HCT116 (cell line): ENCODE data around the gene ARID1A. TPM values are rescaled to one million over a fixed set of nuclear protein-coding genes. Genes with fewer than 3 reads are reported as not detected.

Source experiments
- ATAC-seq: fragments of 200-7000 bp; cut with Tn5 transposase; 2 replicates; pipeline ENCODE4 v1.9.1; 2020; ENCODE audit warnings: mild to moderate bottlenecking, moderate library complexity
- BruUV-seq: library from RNA; stranded (reverse); fragments of 400-500 nt; replicated peaks from 2 replicates; lab custom pipeline; 2021; lab: Mats Ljungman, UMichigan
- CTCF ChIA-PET: fragments of 300-600 bp; sonication (Branson Sonifier 250); formaldehyde crosslinking; loops from one replicate; lab custom pipeline; 2021; ENCODE audit warnings: antibody characterized with exemption; lab: Charles Lee
- POLR2A ChIA-PET: fragments of 300-600, 350-600 bp; sonication (Branson Sonifier 250); formaldehyde crosslinking; loops from one replicate; lab custom pipeline; 2021; ENCODE audit warnings: antibody characterized with exemption; lab: Charles Lee
- RAD21 ChIA-PET, 2 experiments: fragments of 300-600 bp; sonication (Branson Sonifier 250); formaldehyde crosslinking; loops; one replicate each; lab custom pipeline; 2023; ENCODE audit warnings: low total read pairs in 2 of 2; ENCODE audit not compliant: uncharacterized antibody in 2 of 2, unreplicated experiment in 2 of 2, low non-redundant PET in 1 of 2; lab: Charles Lee
- DNase-seq: peaks from one replicate; pipeline ENCODE4 v3.0.0-alpha.2; 2010; ENCODE audit warnings: low read depth, low spot score
- H2AFZ ChIP-seq: fragments of 200-600 bp; shearing (Covaris generic), sonication (generic); 2 replicates; pipeline ENCODE4 v1.6.1; 2017; ENCODE audit warnings: low read depth, mixed run types, mixed read lengths, antibody characterized with exemption, low read length; ENCODE audit not compliant: poor library complexity, severe bottlenecking
- H3K27ac ChIP-seq: 2 replicates; pipeline ENCODE4 v1.5.1; 2012; ENCODE audit warnings: low read depth, low read length
- H3K27me3 ChIP-seq: fragments of 200-600 bp; sonication (generic); 2 replicates; pipeline ENCODE4 v1.6.1; 2016; ENCODE audit warnings: mixed run types, low read length, mixed read lengths; ENCODE audit not compliant: insufficient read depth
- H3K36me3 ChIP-seq, 2 experiments: fragments of 200-500 bp in 1 of 2; fragments of 200-600 bp in 1 of 2; sonication (Bioruptor generic) in 1 of 2; sonication (generic) in 1 of 2; 2 replicates each; pipeline versions ENCODE4 v1.5.1 to v1.6.1; 2014 to 2016; ENCODE audit warnings: low read length in 2 of 2, inconsistent platforms in 1 of 2, mixed read lengths in 1 of 2, mixed run types in 1 of 2; ENCODE audit not compliant: insufficient read depth in 2 of 2, control insufficient read depth in 1 of 2
- H3K4me1 ChIP-seq, 2 experiments: fragments of 200-600 bp in 1 of 2; sonication (generic) in 1 of 2; 2 replicates each; pipeline versions ENCODE4 v1.5.1 to v1.6.1; 2012 to 2017; ENCODE audit warnings: low read length in 2 of 2, inconsistent platforms in 1 of 2, mild to moderate bottlenecking in 1 of 2, mixed read lengths in 1 of 2, mixed run types in 1 of 2, moderate library complexity in 1 of 2; ENCODE audit not compliant: insufficient read depth in 2 of 2, control insufficient read depth in 1 of 2
- H3K4me2 ChIP-seq: fragments of 200-600 bp; sonication (generic); 2 replicates; pipeline ENCODE4 v1.6.1; 2017; ENCODE audit warnings: mixed run types, low read length, mixed read lengths
- H3K4me3 ChIP-seq, 2 experiments: fragments of 200-600 bp in 1 of 2; sonication (generic) in 1 of 2; replicated peaks in 1 of 2; 2 replicates each; pipeline ENCODE4 v1.5.1; 2011 to 2016; ENCODE audit warnings: low read length in 2 of 2, control low read depth in 1 of 2, low read depth in 1 of 2, mild to moderate bottlenecking in 1 of 2, mixed read lengths in 1 of 2, mixed run types in 1 of 2
- H3K79me2 ChIP-seq: fragments of 200-600 bp; sonication (generic); 2 replicates; pipeline ENCODE4 v1.6.1; 2017; ENCODE audit warnings: mild to moderate bottlenecking, mixed run types, low read length, moderate library complexity, mixed read lengths; ENCODE audit not compliant: insufficient read depth
- H3K9ac ChIP-seq: fragments of 200-600 bp; sonication (generic); 2 replicates; pipeline ENCODE4 v1.6.1; 2016; ENCODE audit warnings: low read length, mixed read lengths
- H3K9me2 ChIP-seq: fragments of 200-600 bp; sonication (generic), shearing (Covaris generic); 2 replicates; pipeline ENCODE4 v1.6.1; 2017; ENCODE audit warnings: mixed run types, mild to moderate bottlenecking, moderate library complexity; ENCODE audit not compliant: insufficient read depth
- H3K9me3 ChIP-seq, 2 experiments: fragments of 200-500 bp in 1 of 2; fragments of 200-600 bp in 1 of 2; sonication (Bioruptor generic) in 1 of 2; sonication (generic) in 1 of 2; 2 replicates each; pipeline ENCODE4 v1.6.1; 2014 to 2017; ENCODE audit warnings: low read length in 2 of 2, mixed read lengths in 2 of 2, inconsistent platforms in 1 of 2, low read depth in 1 of 2, mild to moderate bottlenecking in 1 of 2, mixed run types in 1 of 2, moderate library complexity in 1 of 2; ENCODE audit not compliant: control insufficient read depth in 1 of 2, insufficient read depth in 1 of 2
- H4K20me1 ChIP-seq: fragments of 200-600 bp; sonication (generic), shearing (Covaris generic); 2 replicates; pipeline ENCODE4 v1.6.1; 2017; ENCODE audit warnings: mixed run types, mild to moderate bottlenecking, moderate library complexity; ENCODE audit not compliant: insufficient read depth
- ATF3 ChIP-seq: IDR thresholded peaks from 2 replicates; pipeline ENCODE4 v1.6.1; 2012
- EZH2 ChIP-seq: fragments of 200-600 bp; sonication (generic); IDR thresholded peaks from 2 replicates; pipeline ENCODE4 v1.6.1; 2017; ENCODE audit warnings: antibody characterized with exemption, mixed run types
- EZH2phosphoT487 ChIP-seq: fragments of 200-600 bp; IDR thresholded peaks from 2 replicates; pipeline ENCODE4 v1.6.1; 2018; ENCODE audit warnings: antibody characterized with exemption, borderline replicate concordance
- FOSL1 ChIP-seq: IDR thresholded peaks from 2 replicates; pipeline ENCODE4 v1.6.1; 2012; ENCODE audit warnings: low read depth
- MAX ChIP-seq: IDR thresholded peaks from 2 replicates; pipeline ENCODE4 v1.6.1; 2012
- POLR2AphosphoS5 ChIP-seq: IDR thresholded peaks from 2 replicates; pipeline ENCODE4 v1.6.1; 2011; ENCODE audit warnings: mild to moderate bottlenecking, low read depth, low read length, moderate library complexity
- RAD21 ChIP-seq: IDR thresholded peaks from 2 replicates; pipeline ENCODE4 v1.6.1; 2012; ENCODE audit warnings: low read depth, mild to moderate bottlenecking
- SP1 ChIP-seq: IDR thresholded peaks from 2 replicates; pipeline ENCODE4 v1.6.1; 2012; ENCODE audit warnings: low read depth
- SRF ChIP-seq: IDR thresholded peaks from 2 replicates; pipeline ENCODE4 v1.6.1; 2012; ENCODE audit warnings: low read depth
- TCF7L2 ChIP-seq: IDR thresholded peaks from 2 replicates; pipeline ENCODE4 v1.7.0; 2011; ENCODE audit warnings: borderline replicate concordance, inconsistent platforms; ENCODE audit not compliant: insufficient read depth, insufficient read length; ENCODE audit errors: extremely low read depth
- YY1 ChIP-seq: IDR thresholded peaks from 2 replicates; pipeline ENCODE4 v1.6.1; 2011; ENCODE audit warnings: low read length, low read depth, moderate library complexity, mild to moderate bottlenecking; ENCODE audit not compliant: insufficient replicate concordance; ENCODE audit errors: extremely low read depth
- ZFX ChIP-seq: fragments of 450-650 bp; IDR thresholded peaks from 2 replicates; pipeline ENCODE4 v1.6.1; 2017
- ZNF274 ChIP-seq: fragments of 200-500 bp; sonication (Bioruptor generic); IDR thresholded peaks from 2 replicates; pipeline ENCODE4 v1.6.1; 2014; ENCODE audit warnings: mild to moderate bottlenecking, low read depth, low read length, inconsistent platforms
- intact Hi-C: fragments of 100-400 bp; cut with micrococcal nuclease; formaldehyde crosslinking; loops from 2 replicates; pipeline ENCODE4 v1.10.0; 2022
- total RNA-seq: library from RNA; stranded (reverse); gene quantifications from one replicate; pipeline ENCODE4 v1.2.1, GENCODE V29; 2021; ENCODE audit not compliant: unreplicated experiment
- TF ChIP-seq, protein P1 (sequence below): IDR thresholded peaks from 2 replicates; pipeline ENCODE4 v1.6.1; 2011; ENCODE audit warnings: mild to moderate bottlenecking, low read length, moderate library complexity; ENCODE audit not compliant: insufficient replicate concordance; ENCODE audit errors: extremely low read depth
- TF ChIP-seq, protein P2 (sequence below), 3 experiments: fragments of 200-600 bp in 1 of 3; sonication (generic) in 1 of 3; IDR thresholded peaks in 2 of 3; conservative IDR thresholded peaks in 1 of 3; 2 replicates each; pipeline ENCODE4 v1.5.1; 2012 to 2017; ENCODE audit warnings: low read depth in 2 of 3, low read length in 2 of 3, antibody characterized with exemption in 1 of 3, borderline replicate concordance in 1 of 3, control low read depth in 1 of 3, mild to moderate bottlenecking in 1 of 3, mixed read lengths in 1 of 3, mixed run types in 1 of 3, moderate library complexity in 1 of 3; ENCODE audit not compliant: insufficient read depth in 1 of 3
- TF ChIP-seq, protein P3 (sequence below): IDR thresholded peaks from 2 replicates; pipeline ENCODE4 v1.6.1; 2012; ENCODE audit warnings: low read depth

ARID1A gene
- total RNA-seq, 1 experiment from 2014 or later, result 62.8 TPM

DNA sequence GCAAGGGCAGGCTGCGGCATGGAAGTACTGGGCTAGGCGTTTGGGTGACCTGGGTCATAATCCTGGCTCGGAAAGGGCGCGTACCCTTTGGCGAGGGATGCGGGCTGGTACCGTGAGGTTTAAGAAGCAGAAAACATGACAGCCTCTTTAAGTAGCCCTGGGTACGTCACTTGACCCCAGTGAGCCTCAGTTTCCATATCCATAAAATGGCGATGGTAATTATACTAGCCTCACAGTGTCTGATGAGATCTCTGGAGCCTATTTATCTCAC is 92.6 kb downstream of the ARID1A start:
- no peak for TF ChIP-seq EZH2phosphoT487
- TF ChIP-seq ATF3, result no peak
- no peak for TF ChIP-seq SRF
- TF ChIP-seq FOSL1, result no peak
- TF ChIP-seq, protein P1, sequence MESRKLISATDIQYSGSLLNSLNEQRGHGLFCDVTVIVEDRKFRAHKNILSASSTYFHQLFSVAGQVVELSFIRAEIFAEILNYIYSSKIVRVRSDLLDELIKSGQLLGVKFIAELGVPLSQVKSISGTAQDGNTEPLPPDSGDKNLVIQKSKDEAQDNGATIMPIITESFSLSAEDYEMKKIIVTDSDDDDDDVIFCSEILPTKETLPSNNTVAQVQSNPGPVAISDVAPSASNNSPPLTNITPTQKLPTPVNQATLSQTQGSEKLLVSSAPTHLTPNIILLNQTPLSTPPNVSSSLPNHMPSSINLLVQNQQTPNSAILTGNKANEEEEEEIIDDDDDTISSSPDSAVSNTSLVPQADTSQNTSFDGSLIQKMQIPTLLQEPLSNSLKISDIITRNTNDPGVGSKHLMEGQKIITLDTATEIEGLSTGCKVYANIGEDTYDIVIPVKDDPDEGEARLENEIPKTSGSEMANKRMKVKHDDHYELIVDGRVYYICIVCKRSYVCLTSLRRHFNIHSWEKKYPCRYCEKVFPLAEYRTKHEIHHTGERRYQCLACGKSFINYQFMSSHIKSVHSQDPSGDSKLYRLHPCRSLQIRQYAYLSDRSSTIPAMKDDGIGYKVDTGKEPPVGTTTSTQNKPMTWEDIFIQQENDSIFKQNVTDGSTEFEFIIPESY, result no peak
- TF ChIP-seq RAD21, result no peak
- TF ChIP-seq POLR2AphosphoS5, result no peak
- TF ChIP-seq SP1, result no peak
- no peak for TF ChIP-seq YY1
- TF ChIP-seq ZNF274, result no peak
- no peak for TF ChIP-seq MAX
- TF ChIP-seq EZH2, result no peak
- no peak for TF ChIP-seq TCF7L2
- TF ChIP-seq, protein P2, sequence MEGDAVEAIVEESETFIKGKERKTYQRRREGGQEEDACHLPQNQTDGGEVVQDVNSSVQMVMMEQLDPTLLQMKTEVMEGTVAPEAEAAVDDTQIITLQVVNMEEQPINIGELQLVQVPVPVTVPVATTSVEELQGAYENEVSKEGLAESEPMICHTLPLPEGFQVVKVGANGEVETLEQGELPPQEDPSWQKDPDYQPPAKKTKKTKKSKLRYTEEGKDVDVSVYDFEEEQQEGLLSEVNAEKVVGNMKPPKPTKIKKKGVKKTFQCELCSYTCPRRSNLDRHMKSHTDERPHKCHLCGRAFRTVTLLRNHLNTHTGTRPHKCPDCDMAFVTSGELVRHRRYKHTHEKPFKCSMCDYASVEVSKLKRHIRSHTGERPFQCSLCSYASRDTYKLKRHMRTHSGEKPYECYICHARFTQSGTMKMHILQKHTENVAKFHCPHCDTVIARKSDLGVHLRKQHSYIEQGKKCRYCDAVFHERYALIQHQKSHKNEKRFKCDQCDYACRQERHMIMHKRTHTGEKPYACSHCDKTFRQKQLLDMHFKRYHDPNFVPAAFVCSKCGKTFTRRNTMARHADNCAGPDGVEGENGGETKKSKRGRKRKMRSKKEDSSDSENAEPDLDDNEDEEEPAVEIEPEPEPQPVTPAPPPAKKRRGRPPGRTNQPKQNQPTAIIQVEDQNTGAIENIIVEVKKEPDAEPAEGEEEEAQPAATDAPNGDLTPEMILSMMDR (IDR thresholded peaks at IDR 0.05 in 2 of 3, conservative IDR thresholded peaks at IDR 0.05 in 1 of 3; ENCODE audit: borderline replicate concordance in 1 of 3, insufficient read depth in 1 of 3, low read depth in 2 of 3, low read length in 2 of 3), result no peak
- TF ChIP-seq ZFX, result no peak
- TF ChIP-seq, protein P3, sequence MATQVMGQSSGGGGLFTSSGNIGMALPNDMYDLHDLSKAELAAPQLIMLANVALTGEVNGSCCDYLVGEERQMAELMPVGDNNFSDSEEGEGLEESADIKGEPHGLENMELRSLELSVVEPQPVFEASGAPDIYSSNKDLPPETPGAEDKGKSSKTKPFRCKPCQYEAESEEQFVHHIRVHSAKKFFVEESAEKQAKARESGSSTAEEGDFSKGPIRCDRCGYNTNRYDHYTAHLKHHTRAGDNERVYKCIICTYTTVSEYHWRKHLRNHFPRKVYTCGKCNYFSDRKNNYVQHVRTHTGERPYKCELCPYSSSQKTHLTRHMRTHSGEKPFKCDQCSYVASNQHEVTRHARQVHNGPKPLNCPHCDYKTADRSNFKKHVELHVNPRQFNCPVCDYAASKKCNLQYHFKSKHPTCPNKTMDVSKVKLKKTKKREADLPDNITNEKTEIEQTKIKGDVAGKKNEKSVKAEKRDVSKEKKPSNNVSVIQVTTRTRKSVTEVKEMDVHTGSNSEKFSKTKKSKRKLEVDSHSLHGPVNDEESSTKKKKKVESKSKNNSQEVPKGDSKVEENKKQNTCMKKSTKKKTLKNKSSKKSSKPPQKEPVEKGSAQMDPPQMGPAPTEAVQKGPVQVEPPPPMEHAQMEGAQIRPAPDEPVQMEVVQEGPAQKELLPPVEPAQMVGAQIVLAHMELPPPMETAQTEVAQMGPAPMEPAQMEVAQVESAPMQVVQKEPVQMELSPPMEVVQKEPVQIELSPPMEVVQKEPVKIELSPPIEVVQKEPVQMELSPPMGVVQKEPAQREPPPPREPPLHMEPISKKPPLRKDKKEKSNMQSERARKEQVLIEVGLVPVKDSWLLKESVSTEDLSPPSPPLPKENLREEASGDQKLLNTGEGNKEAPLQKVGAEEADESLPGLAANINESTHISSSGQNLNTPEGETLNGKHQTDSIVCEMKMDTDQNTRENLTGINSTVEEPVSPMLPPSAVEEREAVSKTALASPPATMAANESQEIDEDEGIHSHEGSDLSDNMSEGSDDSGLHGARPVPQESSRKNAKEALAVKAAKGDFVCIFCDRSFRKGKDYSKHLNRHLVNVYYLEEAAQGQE, result no peak
- no peak for DNase-seq
- H3K27ac ChIP-seq, result peak overlapping the region; percentile 98
- peak overlapping the region; percentile 55 to 94 for H3K4me3 ChIP-seq
- H3K36me3 ChIP-seq, result no peaks in the 10 kb centered on the region
- POLR2A ChIA-PET, result interaction anchor here (1.0 to 2.5 kb wide), 7 partner anchors 17 to 186 kb away, joined by 3 to 19 read pairs (median 9); partner anchors contain the start of gene GPN2
- H3K4me2 ChIP-seq, result peak overlapping the region; percentile 99
- CTCF ChIA-PET, result interaction anchor here (0.7 to 5.3 kb wide), 25 partner anchors 9 to 318 kb away, joined by 3 to 117 read pairs (median 4); no protein-coding TSS in a partner anchor
- BruUV-seq, result no TSS peak
- H3K27me3 ChIP-seq, result no peaks in the 10 kb centered on the region
- H3K9me3 ChIP-seq, result no peaks in the 10 kb centered on the region
- H2AFZ ChIP-seq, result no peak overlapping the region
- intact Hi-C loops, result no loop called here
- H4K20me1 ChIP-seq, result no peaks in the 10 kb centered on the region
- peaks cover 19 to 45% of the 10 kb centered on the region in 2 experiments for H3K4me1 ChIP-seq
- peak; percentile 13 for ATAC-seq
- H3K9me2 ChIP-seq, result no peaks in the 10 kb centered on the region
- H3K9ac ChIP-seq, result peak overlapping the region; percentile 97
- RAD21 ChIA-PET, result interaction anchor here (0.6 to 3.1 kb wide), 10 partner anchors 17 to 465 kb away, joined by 3 to 16 read pairs (median 6); no protein-coding TSS in a partner anchor
- H3K79me2 ChIP-seq, result no peaks in the 10 kb centered on the region
